Trophoblast cell (in vitro differentiated cells and primary cell): Measurements from ENCODE around the gene SRRM3.

Experiments
- DNase-seq, 2 donors: peaks; one replicate each; pipeline ENCODE4 v3.0.0-alpha.2; 2016
- H2AFZ ChIP-seq: 2 replicates; pipeline ENCODE4 v1.6.1; 2013; ENCODE audit warnings: low read length, moderate library complexity, mild to moderate bottlenecking; ENCODE audit not compliant: insufficient read depth, poor library complexity
- H2AK5ac ChIP-seq: 2 replicates; pipeline ENCODE4 v1.6.1; 2013; ENCODE audit warnings: mild to moderate bottlenecking, low read length
- H2BK120ac ChIP-seq: 2 replicates; pipeline ENCODE4 v1.6.1; 2013; ENCODE audit warnings: low read length, mild to moderate bottlenecking, moderate library complexity; ENCODE audit not compliant: insufficient read depth, poor library complexity
- H2BK12ac ChIP-seq: 2 replicates; pipeline ENCODE4 v1.6.1; 2013; ENCODE audit warnings: mild to moderate bottlenecking, low read length, moderate library complexity
- H2BK5ac ChIP-seq: 2 replicates; pipeline ENCODE4 v1.6.1; 2013; ENCODE audit warnings: low read length, low read depth, moderate library complexity, mild to moderate bottlenecking; ENCODE audit not compliant: poor library complexity
- H3K14ac ChIP-seq: 2 replicates; pipeline ENCODE4 v1.6.1; 2013; ENCODE audit warnings: mild to moderate bottlenecking, low read length
- H3K18ac ChIP-seq: 2 replicates; pipeline ENCODE4 v1.6.1; 2013; ENCODE audit warnings: mild to moderate bottlenecking, low read length
- H3K23ac ChIP-seq: 2 replicates; pipeline ENCODE4 v1.6.1; 2013; ENCODE audit warnings: low read length
- H3K27ac ChIP-seq: 2 replicates; pipeline ENCODE4 v1.5.1; 2013; ENCODE audit warnings: low read depth, mild to moderate bottlenecking, inconsistent platforms, low read length, moderate library complexity
- H3K27me3 ChIP-seq: 2 replicates; pipeline ENCODE4 v1.6.1; 2013; ENCODE audit warnings: inconsistent platforms, mild to moderate bottlenecking, low read length, moderate library complexity; ENCODE audit not compliant: insufficient read depth
- H3K36me3 ChIP-seq, 2 experiments: 1 replicate in 1 of 2; 2 replicates in 1 of 2; pipeline ENCODE4 v1.6.1; 2013; ENCODE audit warnings: low read length in 2 of 2, mild to moderate bottlenecking in 2 of 2, moderate library complexity in 1 of 2; ENCODE audit not compliant: insufficient read depth in 2 of 2, control insufficient read depth in 1 of 2
- H3K4ac ChIP-seq: 2 replicates; pipeline ENCODE4 v1.6.1; 2013; ENCODE audit warnings: low read depth, mild to moderate bottlenecking, low read length, moderate library complexity
- H3K4me1 ChIP-seq, 2 experiments: 1 replicate in 1 of 2; 2 replicates in 1 of 2; pipeline ENCODE4 v1.6.1; 2013; ENCODE audit warnings: low read length in 2 of 2, mild to moderate bottlenecking in 2 of 2, moderate library complexity in 1 of 2; ENCODE audit not compliant: insufficient read depth in 2 of 2, control insufficient read depth in 1 of 2
- H3K4me2 ChIP-seq: 2 replicates; pipeline ENCODE4 v1.6.1; 2013; ENCODE audit warnings: inconsistent platforms, mild to moderate bottlenecking, low read length, moderate library complexity
- H3K4me3 ChIP-seq: 2 replicates; pipeline ENCODE4 v1.5.1; 2013; ENCODE audit warnings: mild to moderate bottlenecking, low read depth, low read length, inconsistent platforms
- H3K79me1 ChIP-seq: one replicate; pipeline ENCODE4 v1.6.1; 2013; ENCODE audit warnings: low read length
- H3K79me2 ChIP-seq: 2 replicates; pipeline ENCODE4 v1.6.1; 2013; ENCODE audit warnings: low read length, mild to moderate bottlenecking; ENCODE audit not compliant: control insufficient read depth, insufficient read depth, poor library complexity
- H3K9ac ChIP-seq: 2 replicates; pipeline ENCODE4 v1.6.1; 2013; ENCODE audit warnings: mild to moderate bottlenecking, low read length
- H3K9me3 ChIP-seq: 2 replicates; pipeline ENCODE4 v1.6.1; 2013; ENCODE audit warnings: low read depth, mild to moderate bottlenecking, control low read depth, inconsistent platforms, low read length; ENCODE audit not compliant: insufficient read depth
- H4K12ac ChIP-seq: 2 replicates; pipeline ENCODE4 v1.6.1; 2013; ENCODE audit warnings: low read depth, mild to moderate bottlenecking, low read length, moderate library complexity
- H4K8ac ChIP-seq: 2 replicates; pipeline ENCODE4 v1.6.1; 2013; ENCODE audit warnings: low read depth, mild to moderate bottlenecking, low read length, moderate library complexity
- H4K91ac ChIP-seq: one replicate; pipeline ENCODE4 v1.6.1; 2013; ENCODE audit warnings: low read depth, mild to moderate bottlenecking, low read length, moderate library complexity
- WGBS: extraction: QIAGEN DNeasy Blood & Tissue Kit; methylation state at CpG from one replicate; pipeline ENCODE4 v1.1.7; 2013; ENCODE audit warnings: missing lambda C conversion rate; ENCODE audit not compliant: insufficient read length, insufficient coverage; ENCODE audit errors: extremely low coverage; 5-methylcytosine and 5-hydroxymethylcytosine counted together

Gene SRRM3

GRCh38 chr7:76294344-76295024 is 92.8 kb downstream of the SRRM3 start:
- Histone ChIP-seq H4K12ac (no peak overlapping the region), H3K4me3 (no peak overlapping the region), H2BK120ac (peak overlapping the region; percentile 66), H3K4me2 (peak overlapping the region; percentile 34), H3K18ac (peak overlapping the region; percentile 39), H3K36me3 (no peaks in the 10 kb centered on the region), H2BK5ac (peak overlapping the region; percentile 68), H3K79me1 (peaks cover 40% of the 10 kb centered on the region), H3K14ac (peak overlapping the region; percentile 70), H3K23ac (no peak overlapping the region), H3K27ac (peak overlapping the region; percentile 77), H3K9ac (no peak overlapping the region), H3K4me1 (peaks cover 40 to 50% of the 10 kb centered on the region in 2 experiments), H4K8ac (peak overlapping the region; percentile 64), H2BK12ac (peak overlapping the region; percentile 83), H3K27me3 (no peaks in the 10 kb centered on the region), H3K9me3 (no peaks in the 10 kb centered on the region), H3K79me2 (peaks cover 5% of the 10 kb centered on the region), H2AK5ac (peak overlapping the region; percentile 64), H3K4ac (peak overlapping the region; percentile 71), H2AFZ (peak overlapping the region; percentile 69), H4K91ac (peak overlapping the region; percentile 97)
- DNase-seq: peak; percentile 98 to 99
- WGBS: no CpG with 5 or more reads among the region's 20 CpGs

GRCh38 chr7:76296743-76297740 is 95.3 kb downstream of the SRRM3 start:
- peak overlapping the region; percentile 74 for H4K91ac ChIP-seq
- peak; percentile 69 to 84 for DNase-seq
- no peaks in the 10 kb centered on the region for H3K36me3 ChIP-seq
- H3K4ac ChIP-seq: no peak overlapping the region
- H4K12ac ChIP-seq: no peak overlapping the region
- H2AK5ac ChIP-seq: peak overlapping the region; percentile 65
- H3K4me3 ChIP-seq: no peak overlapping the region
- H3K14ac ChIP-seq: peak overlapping the region; percentile 43
- peak overlapping the region; percentile 64 for H2BK120ac ChIP-seq
- no peak overlapping the region for H3K9ac ChIP-seq
- peaks cover 40% of the 10 kb centered on the region for H3K79me1 ChIP-seq
- no peak overlapping the region for H3K18ac ChIP-seq
- H4K8ac ChIP-seq: peak overlapping the region; percentile 54
- peak overlapping the region; percentile 82 for H2BK12ac ChIP-seq
- H3K4me1 ChIP-seq: peaks cover 30 to 44% of the 10 kb centered on the region in 2 experiments
- H3K4me2 ChIP-seq: no peak overlapping the region
- H2AFZ ChIP-seq: peak overlapping the region; percentile 52
- no peak overlapping the region for H3K27ac ChIP-seq
- H2BK5ac ChIP-seq: no peak overlapping the region
- H3K9me3 ChIP-seq: no peaks in the 10 kb centered on the region
- WGBS: no CpG with 5 or more reads among the region's 22 CpGs
- peaks cover under 1% of the 10 kb centered on the region for H3K79me2 ChIP-seq
- no peaks in the 10 kb centered on the region for H3K27me3 ChIP-seq
- H3K23ac ChIP-seq: no peak overlapping the region

GRCh38 chr7:76300166-76300731 is 98.6 kb downstream of the SRRM3 start:
- peak; percentile 84 to 96 for DNase-seq
- Histone ChIP-seq H3K36me3 (peaks cover 8 to 10% of the 10 kb centered on the region in 2 experiments), H3K27ac (peak overlapping the region; percentile 48), H4K12ac (no peak overlapping the region), H2BK5ac (no peak overlapping the region), H2BK12ac (peak overlapping the region; percentile 88), H3K4ac (no peak overlapping the region), H2BK120ac (peak overlapping the region; percentile 45), H3K79me1 (peaks cover 34% of the 10 kb centered on the region), H3K27me3 (no peaks in the 10 kb centered on the region), H3K4me1 (peaks cover 12 to 26% of the 10 kb centered on the region in 2 experiments), H4K8ac (peak overlapping the region; percentile 3), H3K9ac (no peak overlapping the region), H3K9me3 (no peaks in the 10 kb centered on the region), H4K91ac (peak overlapping the region; percentile 53), H3K18ac (no peak overlapping the region), H3K4me2 (no peak overlapping the region), H3K23ac (no peak overlapping the region), H3K79me2 (peaks cover 7% of the 10 kb centered on the region), H3K14ac (no peak overlapping the region), H2AFZ (no peak overlapping the region), H3K4me3 (no peak overlapping the region), H2AK5ac (no peak overlapping the region)
- WGBS: no CpG with 5 or more reads among the region's 7 CpGs

GRCh38 chr7:76301000-76301399 is 99.3 kb downstream of the SRRM3 start:
- H3K9me3 ChIP-seq: no peaks in the 10 kb centered on the region
- no peak overlapping the region for H3K27ac ChIP-seq
- H3K18ac ChIP-seq: no peak overlapping the region
- H4K8ac ChIP-seq: no peak overlapping the region
- peak overlapping the region; percentile 2 for H2AK5ac ChIP-seq
- peaks cover 34% of the 10 kb centered on the region for H3K79me1 ChIP-seq
- H2AFZ ChIP-seq: no peak overlapping the region
- peaks cover 7% of the 10 kb centered on the region for H3K79me2 ChIP-seq
- H2BK5ac ChIP-seq: no peak overlapping the region
- H3K36me3 ChIP-seq: peaks cover 8 to 10% of the 10 kb centered on the region in 2 experiments
- no peak overlapping the region for H3K4me2 ChIP-seq
- H3K4me1 ChIP-seq: peaks cover 12 to 26% of the 10 kb centered on the region in 2 experiments
- no peak overlapping the region for H3K23ac ChIP-seq
- peak overlapping the region; percentile 59 for H2BK12ac ChIP-seq
- H3K27me3 ChIP-seq: no peaks in the 10 kb centered on the region
- WGBS: no CpG with 5 or more reads among the region's 3 CpGs
- no peak overlapping the region for H3K4me3 ChIP-seq
- no peak overlapping the region for H3K14ac ChIP-seq
- no peak overlapping the region for H3K9ac ChIP-seq
- no peak overlapping the region for H2BK120ac ChIP-seq
- peak overlapping the region; percentile 50 for H4K91ac ChIP-seq
- no peak overlapping the region for H3K4ac ChIP-seq
- no peak for DNase-seq
- H4K12ac ChIP-seq: no peak overlapping the region
